Measurements from ENCODE around the gene SBK3.
"Not testable (repeated sequence)": the region's sequence is repeated elsewhere in the genome, so short reads cannot be mapped to it uniquely, and the experiment has no call there.

Gene SBK3, protein sequence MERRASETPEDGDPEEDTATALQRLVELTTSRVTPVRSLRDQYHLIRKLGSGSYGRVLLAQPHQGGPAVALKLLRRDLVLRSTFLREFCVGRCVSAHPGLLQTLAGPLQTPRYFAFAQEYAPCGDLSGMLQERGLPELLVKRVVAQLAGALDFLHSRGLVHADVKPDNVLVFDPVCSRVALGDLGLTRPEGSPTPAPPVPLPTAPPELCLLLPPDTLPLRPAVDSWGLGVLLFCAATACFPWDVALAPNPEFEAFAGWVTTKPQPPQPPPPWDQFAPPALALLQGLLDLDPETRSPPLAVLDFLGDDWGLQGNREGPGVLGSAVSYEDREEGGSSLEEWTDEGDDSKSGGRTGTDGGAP

DNA sequence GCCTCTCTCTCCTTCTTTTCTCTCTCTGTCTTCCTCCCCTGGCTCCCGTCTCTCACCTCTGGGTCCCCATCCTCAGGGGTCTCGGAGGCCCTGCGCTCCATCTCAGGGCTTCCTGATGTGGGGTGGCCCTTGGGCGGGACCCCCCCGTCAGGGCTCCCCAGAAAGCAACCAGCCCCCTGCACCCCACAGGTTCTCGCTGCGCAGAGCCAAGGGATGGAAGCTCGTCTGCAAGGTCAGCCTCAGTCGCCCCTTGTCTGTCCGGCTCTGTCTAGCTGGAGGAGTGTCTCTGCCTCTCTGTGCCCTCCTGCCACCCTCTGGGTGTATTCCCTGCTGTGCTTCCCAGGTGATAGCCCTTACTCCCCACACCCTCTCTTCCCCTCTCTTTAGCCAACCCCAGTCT is at the start of gene SBK3:
Gene SBK3, minus strand, starts transcription at position 101 of the 400 bp plus-strand sequence. Its CDS starts 0 bp downstream, at position 101.
- no peak for DNase-seq

- no peak for DNase-seq
Measured at GRCh38 chr19:55593096-55593772, 47.9 kb upstream of the SBK3 start.

DNA sequence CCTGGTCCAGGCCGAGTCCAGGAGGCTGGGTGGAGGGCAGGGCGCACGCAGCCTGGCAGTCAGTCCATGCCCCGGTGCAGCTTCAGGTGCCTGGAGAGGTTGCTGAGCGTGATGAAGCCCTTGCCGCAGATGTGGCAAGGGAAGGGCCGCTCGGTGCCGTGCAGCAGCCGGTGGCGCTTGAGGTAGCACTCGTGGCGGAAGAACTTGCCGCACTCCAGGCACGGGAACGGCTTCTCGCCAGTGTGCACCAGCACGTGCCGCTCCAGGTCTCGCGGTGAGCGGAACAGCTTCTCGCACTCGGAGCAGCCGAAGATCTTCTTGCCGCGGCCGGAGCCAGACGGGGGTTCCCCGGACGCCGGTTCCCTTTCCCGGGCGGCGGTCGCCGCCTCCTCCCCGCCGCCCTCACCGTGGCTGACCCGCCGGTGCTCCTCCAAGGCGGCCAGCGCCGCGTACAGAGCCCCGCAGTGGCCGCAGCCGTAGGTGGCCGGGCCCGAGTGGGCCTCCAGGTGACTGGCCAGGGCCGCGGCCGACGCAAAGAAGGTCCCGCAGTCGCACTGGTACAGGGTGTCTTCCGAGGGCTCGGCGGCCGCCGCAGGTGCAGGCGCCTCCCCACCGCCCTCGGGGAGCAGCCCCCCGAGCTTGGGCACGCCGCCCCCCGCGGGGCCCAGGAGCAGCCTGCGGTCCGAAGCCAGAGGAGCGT is 47.2 kb upstream of the SBK3 start:
- DNase-seq: no peak

- no peak for DNase-seq
Measured at GRCh38 chr19:55591555-55591954, 46.2 kb upstream of the SBK3 start.

DNA sequence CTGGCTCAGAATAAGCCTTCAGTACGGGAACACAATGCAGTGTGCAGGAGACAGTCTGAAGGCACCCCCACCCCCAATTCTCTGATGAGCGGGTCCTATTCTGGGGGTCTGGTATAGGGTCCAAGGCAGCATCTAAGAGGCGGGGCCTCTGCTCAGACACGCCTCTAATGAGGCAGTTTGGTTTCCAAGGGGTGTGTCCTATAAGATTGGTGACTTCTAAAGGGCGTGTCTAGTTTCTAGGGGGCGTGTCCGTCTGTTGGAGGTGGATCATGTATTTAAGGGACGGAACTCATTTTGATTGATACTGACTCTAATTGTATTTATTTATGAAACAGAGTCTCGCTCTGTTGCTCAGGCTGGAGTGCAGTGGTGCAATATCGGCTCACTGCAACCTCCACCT is 45.3 kb upstream of the SBK3 start:
- no peak for DNase-seq

DNA sequence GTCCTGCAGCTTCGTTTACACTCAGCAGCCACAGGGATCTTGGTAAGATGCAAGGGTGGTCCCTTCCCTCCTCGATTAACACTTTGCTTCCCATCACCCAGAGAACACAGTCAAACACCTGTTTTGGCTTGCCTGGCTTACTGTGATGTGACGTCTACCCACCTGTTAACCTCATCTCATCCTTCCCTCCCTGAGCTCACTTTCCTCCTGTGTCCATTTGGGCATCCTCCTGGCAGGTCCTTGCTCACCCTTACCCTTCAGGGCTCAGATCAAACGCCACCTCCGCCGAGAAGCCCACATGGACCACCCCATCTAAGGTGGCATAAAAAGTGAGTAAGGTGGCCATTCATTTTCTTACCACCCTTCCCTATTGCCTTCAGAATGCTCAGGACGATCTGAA is 44.8 kb upstream of the SBK3 start:
- no peak for DNase-seq

- DNase-seq: no peak
Measured at GRCh38 chr19:55588738-55589137, 43.4 kb upstream of the SBK3 start.

- peak; percentile 95 for DNase-seq
Measured at GRCh38 chr19:55586976-55587668, 41.8 kb upstream of the SBK3 start.

- DNase-seq: peak; percentile 91
Measured at GRCh38 chr19:55585658-55586339, 40.5 kb upstream of the SBK3 start.

- DNase-seq: no peak
Measured at GRCh38 chr19:55584871-55585270, 39.5 kb upstream of the SBK3 start.

DNA sequence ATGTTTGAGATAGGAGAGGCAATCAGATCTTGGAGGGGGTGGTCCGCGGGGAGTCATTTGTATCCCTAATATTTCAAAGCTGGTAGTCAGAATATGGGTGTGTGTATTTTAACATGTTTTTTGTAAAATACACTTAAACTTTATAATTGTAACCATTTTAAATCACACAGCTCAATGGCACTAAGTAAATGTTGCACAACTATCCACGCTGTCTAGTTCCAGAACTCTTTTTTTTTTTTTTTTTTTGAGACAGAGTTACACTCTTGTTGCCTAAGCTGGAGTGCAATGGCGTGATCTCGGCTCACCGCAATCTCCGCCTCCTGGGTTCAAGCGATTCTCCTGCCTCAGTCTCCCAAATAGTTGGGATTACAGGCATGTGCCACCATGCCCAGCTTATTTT is 38.6 kb upstream of the SBK3 start:
- not testable (repeated sequence) for DNase-seq

DNA sequence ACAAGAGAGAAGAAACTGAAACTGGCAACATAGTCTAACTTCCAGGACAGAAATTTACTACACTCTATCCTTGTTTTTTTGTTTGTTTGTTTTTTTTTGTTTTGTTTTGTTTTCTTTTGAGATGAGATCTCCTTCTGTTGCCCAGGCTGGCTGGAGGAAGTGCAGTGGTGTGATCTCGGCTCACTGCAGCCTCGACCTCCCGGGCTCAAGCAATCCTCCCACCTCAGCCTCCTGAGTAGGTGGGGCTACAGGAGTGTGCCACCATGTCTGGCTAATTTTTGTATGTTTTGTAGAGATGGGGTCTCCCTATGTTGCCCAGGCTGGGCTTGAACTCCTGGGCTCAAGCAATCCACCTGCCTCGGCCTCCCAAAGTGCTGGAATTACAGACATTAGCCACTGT is 36.9 kb upstream of the SBK3 start:
- DNase-seq: not testable (repeated sequence)

GRCh38 chr19:55581823-55582223 is 36.5 kb upstream of the SBK3 start:
- DNase-seq: no peak

- no peak for DNase-seq
Measured at GRCh38 chr19:55581145-55581822, 35.9 kb upstream of the SBK3 start.

DNA sequence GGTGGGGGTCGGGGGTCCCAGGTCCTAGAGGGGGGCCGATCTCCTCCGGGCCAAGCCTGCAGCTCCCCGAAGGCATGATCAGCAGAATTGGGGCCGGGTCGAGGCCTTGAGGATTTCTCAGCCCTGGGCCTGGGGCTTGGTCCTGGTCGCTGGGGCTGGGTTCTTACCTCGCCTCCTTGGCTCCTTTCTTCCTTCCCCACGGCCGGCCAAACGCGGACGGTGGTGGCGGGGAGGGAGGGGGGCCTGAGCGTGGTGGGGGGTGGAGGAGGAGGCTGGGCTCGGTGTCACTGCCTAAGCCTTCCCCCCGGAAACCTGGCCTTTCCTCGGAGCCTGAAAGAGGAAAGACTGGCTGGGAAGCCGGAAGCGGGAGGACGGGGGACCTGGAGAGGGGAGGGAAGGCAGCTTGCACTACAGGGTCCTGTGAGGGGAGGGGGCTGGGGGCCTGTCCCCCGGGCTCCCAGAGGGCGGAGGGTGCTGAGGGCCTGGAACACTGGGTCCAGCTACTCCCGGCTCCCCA is 35.3 kb upstream of the SBK3 start, which contains the start of gene ZNF579:
Gene ZNF579, minus strand, starts transcription at position 221 of the 517 bp plus-strand sequence. CDS start 1,209 bp downstream, outside the sequence.
- peak; percentile 95 for DNase-seq

GRCh38 chr19:55579766-55580621 is 34.7 kb upstream of the SBK3 start:
- DNase-seq: peak; percentile 66

DNA sequence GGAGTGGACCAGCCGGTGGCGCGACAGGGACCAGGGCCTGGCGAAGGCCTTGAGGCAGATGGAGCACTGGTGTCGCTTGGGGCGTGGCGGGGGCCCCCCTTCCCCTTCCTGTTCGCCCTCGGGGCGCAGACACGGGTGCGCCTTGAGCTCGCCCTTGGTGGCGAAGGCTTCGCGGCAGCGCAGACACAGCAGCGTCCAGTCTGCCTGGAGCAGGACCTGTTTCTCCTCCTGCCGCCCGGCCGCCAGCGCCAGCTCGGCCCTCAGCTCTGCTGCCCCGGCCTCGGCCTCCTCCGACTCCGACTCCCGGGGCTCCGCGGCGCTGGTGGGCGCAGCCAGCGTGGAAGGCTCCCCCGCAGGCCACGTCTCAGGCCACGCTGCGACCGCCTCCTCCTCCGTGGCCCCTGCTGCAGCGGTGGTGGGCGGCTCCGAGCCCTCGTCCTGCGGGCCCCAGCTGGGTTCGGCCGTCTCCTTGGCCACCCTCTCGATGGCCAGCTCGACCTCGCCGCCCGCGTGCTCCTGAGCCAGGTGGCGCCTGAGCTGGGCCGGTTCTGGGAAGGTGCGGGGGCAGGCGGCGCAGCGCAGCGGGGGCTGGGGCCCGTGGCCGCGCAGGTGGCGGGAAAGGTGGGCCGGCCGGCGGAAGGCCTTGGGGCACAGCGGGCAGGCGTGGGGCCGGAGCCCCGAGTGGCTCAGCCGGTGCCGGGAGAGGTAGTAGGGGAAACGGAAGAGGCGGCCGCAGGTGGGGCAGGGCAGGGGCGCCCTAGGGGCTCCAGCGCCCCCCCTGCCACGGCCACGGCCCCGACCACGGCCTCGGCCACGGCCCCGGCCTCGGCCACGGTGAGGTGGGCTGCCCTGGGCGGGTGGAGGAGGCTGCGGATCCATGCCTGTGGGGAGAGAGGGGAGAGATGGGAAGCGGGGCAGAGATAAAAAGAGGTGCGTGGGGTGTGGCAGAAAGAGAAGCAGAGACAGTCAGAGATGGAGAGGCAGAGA is 33.7 kb upstream of the SBK3 start:
- DNase-seq: no peak

- no peak for DNase-seq
Measured at GRCh38 chr19:55578031-55578760, 32.9 kb upstream of the SBK3 start.

DNA sequence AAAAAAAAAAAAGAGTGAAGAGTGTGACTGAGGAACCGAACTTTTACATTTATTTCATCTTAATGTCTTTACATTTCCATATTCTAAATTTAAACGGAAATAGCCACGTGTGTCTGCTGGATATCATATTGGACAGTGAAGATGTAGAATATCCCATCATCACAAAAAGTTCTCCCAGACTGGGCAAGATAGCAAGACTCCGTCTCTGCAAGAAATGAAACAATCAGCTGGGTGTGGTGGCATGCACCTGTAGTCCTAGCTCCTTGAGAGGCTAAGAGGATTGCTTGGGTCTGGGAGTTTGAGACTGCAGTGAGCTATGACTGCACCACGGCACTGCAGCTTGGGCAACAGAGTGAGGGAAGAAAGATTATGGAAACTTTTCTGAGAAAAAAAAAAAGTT is 31.4 kb upstream of the SBK3 start:
- no peak for DNase-seq
